Stomach (tissue), 4 donors: ENCODE data around the gene LRRC4B.

Experiments
- EP300 ChIP-seq: sonication (generic); formaldehyde crosslinking; IDR thresholded peaks from one replicate; pipeline ENCODE4 v1.6.1; 2017; ENCODE audit warnings: antibody characterized with exemption
- TF ChIP-seq, protein P1 (sequence below), 7 experiments: fragments of 450-650 bp in 4 of 7; fragments of 200-600 bp in 3 of 7; sonication (generic) in 3 of 7; IDR thresholded peaks; one replicate each; pipeline ENCODE4 v1.5.1; 2016 to 2019; ENCODE audit warnings: antibody characterized with exemption in 7 of 7, control low read depth in 2 of 7, mild to moderate bottlenecking in 1 of 7

DNA sequence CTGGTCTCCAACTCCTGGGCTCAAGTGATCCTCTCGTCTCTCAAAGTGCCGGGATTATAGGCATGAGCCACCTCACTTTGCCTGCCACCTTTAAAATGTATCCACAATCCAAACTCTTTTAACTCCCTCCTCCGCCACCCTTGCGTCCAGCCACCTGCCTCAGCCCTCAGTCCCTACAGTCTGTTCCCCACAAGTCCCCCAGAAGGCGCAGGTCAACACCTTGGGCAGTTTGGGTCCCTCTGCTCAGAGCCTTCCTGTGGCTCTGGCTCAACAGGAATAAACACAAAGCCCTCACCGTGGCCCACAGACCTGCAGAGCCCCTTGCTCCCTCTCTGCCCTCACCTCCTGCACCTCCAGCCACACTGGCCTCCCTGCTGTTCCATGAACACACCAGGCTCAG, 99.4 kb downstream of the LRRC4B start:
- TF ChIP-seq, protein P1, sequence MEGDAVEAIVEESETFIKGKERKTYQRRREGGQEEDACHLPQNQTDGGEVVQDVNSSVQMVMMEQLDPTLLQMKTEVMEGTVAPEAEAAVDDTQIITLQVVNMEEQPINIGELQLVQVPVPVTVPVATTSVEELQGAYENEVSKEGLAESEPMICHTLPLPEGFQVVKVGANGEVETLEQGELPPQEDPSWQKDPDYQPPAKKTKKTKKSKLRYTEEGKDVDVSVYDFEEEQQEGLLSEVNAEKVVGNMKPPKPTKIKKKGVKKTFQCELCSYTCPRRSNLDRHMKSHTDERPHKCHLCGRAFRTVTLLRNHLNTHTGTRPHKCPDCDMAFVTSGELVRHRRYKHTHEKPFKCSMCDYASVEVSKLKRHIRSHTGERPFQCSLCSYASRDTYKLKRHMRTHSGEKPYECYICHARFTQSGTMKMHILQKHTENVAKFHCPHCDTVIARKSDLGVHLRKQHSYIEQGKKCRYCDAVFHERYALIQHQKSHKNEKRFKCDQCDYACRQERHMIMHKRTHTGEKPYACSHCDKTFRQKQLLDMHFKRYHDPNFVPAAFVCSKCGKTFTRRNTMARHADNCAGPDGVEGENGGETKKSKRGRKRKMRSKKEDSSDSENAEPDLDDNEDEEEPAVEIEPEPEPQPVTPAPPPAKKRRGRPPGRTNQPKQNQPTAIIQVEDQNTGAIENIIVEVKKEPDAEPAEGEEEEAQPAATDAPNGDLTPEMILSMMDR (IDR thresholded peaks at IDR 0.05), result no peak
- TF ChIP-seq EP300, result no peak
